ENCODE measurements around the gene GSTA2. TPM values are rescaled to one million over a fixed set of nuclear protein-coding genes. Genes with fewer than 3 reads are reported as not detected.
"Not testable (repeated sequence)": the region's sequence is repeated elsewhere in the genome, so short reads cannot be mapped to it uniquely, and the experiment has no call there.

The GSTA2 gene
- not detected in 2 replicates for total RNA-seq (2013; cell fraction: nucleolus; rRNA removed)
- total RNA-seq (2014; rRNA removed) (not detected in 2 replicates), total RNA-seq (2014; rRNA removed; fragmentation: Illumina TruSeq; extraction: Trizol) (not detected in 2 replicates), total RNA-seq (2021) (not detected in 2 replicates), polyA plus RNA-seq (2011; rRNA removed) (not detected in 2 replicates), polyA plus RNA-seq (2014; fragmentation: Illumina TruSeq; extraction: Trizol) (not detected in 2 replicates), polyA plus RNA-seq (2014; fragmentation: Nextera tagmentation; extraction: Ambion mirVana) (not detected), polyA plus RNA-seq (2014; rRNA removed) (not detected in 2 replicates), polyA plus RNA-seq (2016; fragmentation: Nextera tagmentation; extraction: Ambion mirVana) (not detected), polyA minus RNA-seq (2011; rRNA and poly(A)+ RNA removed) (not detected in 2 replicates), Bru-seq, nascent RNA (not detected), BruChase-seq, experiment 1, labeled RNA remaining after a 6-hour chase (not detected), BruChase-seq, experiment 2, labeled RNA remaining after a 2-hour chase (not detected)
- not detected for polyA plus RNA-seq (2011; ENCODE audit: low read depth)
- polyA plus RNA-seq (2011; cell fraction: cytosol; rRNA removed): not detected in 2 replicates
- not detected in 2 replicates for polyA plus RNA-seq (2011; cell fraction: nucleus; rRNA removed)
- polyA plus RNA-seq (2012): not detected in 2 replicates
- polyA minus RNA-seq (2011; cell fraction: cytosol; rRNA and poly(A)+ RNA removed): not detected in 2 replicates
- not detected in 2 replicates for polyA minus RNA-seq (2011; cell fraction: nucleus; rRNA and poly(A)+ RNA removed)
- long read RNA-seq, experiment 1: 0 reads
- long read RNA-seq, experiment 2: 0 reads

DNA sequence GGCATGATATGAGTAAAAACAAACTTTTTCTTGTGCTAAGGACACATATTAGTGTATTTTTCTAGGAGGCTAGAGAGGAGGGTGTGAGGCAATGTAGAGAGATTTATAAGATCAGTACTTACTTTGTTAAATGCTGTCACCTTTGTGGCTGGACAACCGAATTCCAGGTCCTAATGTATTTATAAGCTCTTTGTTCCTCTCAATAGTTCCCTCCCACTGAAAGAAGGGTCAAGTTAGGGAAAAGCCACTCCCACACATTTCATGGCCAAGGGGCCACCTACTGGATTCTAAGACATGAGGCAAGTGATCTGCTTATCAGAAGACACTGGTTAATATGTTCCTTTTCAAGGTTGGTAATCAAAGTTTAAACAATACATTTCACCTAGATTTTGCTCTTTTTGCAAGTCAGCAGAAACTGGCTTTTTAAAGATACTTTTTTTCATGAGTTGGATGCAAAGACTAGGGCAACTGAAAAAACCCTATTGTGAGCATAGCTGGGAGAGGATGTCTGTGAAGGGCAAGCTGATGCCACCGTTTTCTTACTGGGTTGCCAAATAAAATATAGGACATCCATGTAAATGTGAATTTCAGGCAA is at the start of gene GSTA2:
Gene GSTA2 (minus strand): TSS at position 154 of the 595 bp plus-strand sequence. CDS start 5,528 bp downstream, outside the sequence.
- H3K4me2 ChIP-seq (ENCODE audit: control insufficient read depth, insufficient read depth); H3K27ac ChIP-seq (ENCODE audit: control insufficient read depth, insufficient read depth); FAIRE-seq; H4K20me1 ChIP-seq (ENCODE audit: control insufficient read depth, insufficient read depth); H3K79me2 ChIP-seq (ENCODE audit: control insufficient read depth, insufficient read depth, low read length); H3K36me3 ChIP-seq (ENCODE audit: control insufficient read depth in 2 of 2, insufficient read depth in 2 of 2, low read length in 1 of 2); H2AFZ ChIP-seq (ENCODE audit: control insufficient read depth, low read depth, low read length); H3K4me3 ChIP-seq; DNase-seq (ENCODE audit: low read depth, low spot score); H3K27me3 ChIP-seq (replicated peaks in 1 of 2; ENCODE audit: control insufficient read depth in 2 of 2, insufficient read depth in 2 of 2, low read length in 1 of 2); BruUV-seq (replicated peaks); RAD21 ChIA-PET (ENCODE audit: unreplicated experiment); POLR2A ChIA-PET; ATAC-seq; H3K9ac ChIP-seq (ENCODE audit: control insufficient read depth, insufficient read depth, low read length); intact Hi-C loops (cut with micrococcal nuclease; ENCODE audit: unreplicated experiment); H3K9me3 ChIP-seq (replicated peaks; ENCODE audit: control insufficient read depth, insufficient read depth, low read length); H3K4me1 ChIP-seq (ENCODE audit: control insufficient read depth, insufficient read depth, low read length); in situ Hi-C loops (cut with MboI): not testable (repeated sequence)
- WGBS (ENCODE audit: insufficient coverage, insufficient replicate concordance, low lambda C conversion rate, missing lambda C conversion rate): 0% methylated on average over 2 of the region's 2 CpGs
- CTCF ChIA-PET: interaction anchor here (1.0 kb wide), 1 partner anchor 40 kb away, joined by 3 read pairs; the partner anchor contains the start of gene GSTA1
- SMC1A ChIA-PET (ENCODE audit: uncharacterized antibody, unreplicated experiment): interaction anchor here (1.0 kb wide), 1 partner anchor 39 kb away, joined by 3 read pairs; no protein-coding TSS in a partner anchor

DNA sequence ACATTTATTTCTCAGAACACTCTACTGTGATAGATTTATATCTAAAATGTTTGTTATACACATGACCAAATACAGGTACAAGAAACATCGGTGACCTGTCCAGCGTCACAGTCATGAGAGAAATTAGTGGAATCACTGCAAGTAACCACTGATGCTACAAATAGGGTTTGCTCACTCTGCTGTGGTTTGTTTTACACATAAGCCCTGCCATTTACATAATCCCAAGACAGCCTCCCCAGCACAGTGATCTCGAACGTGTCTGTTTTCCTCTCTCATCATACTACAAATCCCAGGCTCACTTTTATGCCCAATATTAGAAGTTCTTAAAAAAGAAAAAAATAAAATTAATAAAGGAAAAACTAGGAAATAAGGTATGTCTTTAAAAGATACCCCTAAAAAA is 46.5 kb upstream of the GSTA2 start:
- FAIRE-seq: not testable (repeated sequence)

More for the DNA sequence above, 46.5 kb upstream of the GSTA2 start:
- H3K36me3 ChIP-seq (ENCODE audit: control insufficient read depth in 2 of 2, insufficient read depth in 2 of 2, low read length in 1 of 2); H3K4me3 ChIP-seq; H2AFZ ChIP-seq (ENCODE audit: control insufficient read depth, low read depth, low read length); DNase-seq (ENCODE audit: low read depth, low spot score); H3K79me2 ChIP-seq (ENCODE audit: control insufficient read depth, insufficient read depth, low read length); H3K4me2 ChIP-seq (ENCODE audit: control insufficient read depth, insufficient read depth); intact Hi-C loops (cut with micrococcal nuclease; ENCODE audit: unreplicated experiment); H3K27ac ChIP-seq (ENCODE audit: control insufficient read depth, insufficient read depth); ATAC-seq; H3K9me3 ChIP-seq (replicated peaks; ENCODE audit: control insufficient read depth, insufficient read depth, low read length); H3K27me3 ChIP-seq (replicated peaks in 1 of 2; ENCODE audit: control insufficient read depth in 2 of 2, insufficient read depth in 2 of 2, low read length in 1 of 2); H3K4me1 ChIP-seq (ENCODE audit: control insufficient read depth, insufficient read depth, low read length); POLR2A ChIA-PET; H3K9ac ChIP-seq (ENCODE audit: control insufficient read depth, insufficient read depth, low read length); RAD21 ChIA-PET (ENCODE audit: unreplicated experiment); H4K20me1 ChIP-seq (ENCODE audit: control insufficient read depth, insufficient read depth); SMC1A ChIA-PET (ENCODE audit: uncharacterized antibody, unreplicated experiment); in situ Hi-C loops (cut with MboI); BruUV-seq (replicated peaks): not testable (repeated sequence)
- WGBS (ENCODE audit: insufficient coverage, insufficient replicate concordance, low lambda C conversion rate, missing lambda C conversion rate): 43% methylated on average over 4 of the region's 4 CpGs
- CTCF ChIA-PET: interaction anchor here (0.6 kb wide), 1 partner anchor 675 kb away, joined by 3 read pairs; no protein-coding TSS in a partner anchor
